K562 (cell line): ENCODE results near the gene PTPMT1. TPM values are rescaled to one million over a fixed set of nuclear protein-coding genes. Genes with fewer than 3 reads are reported as not detected.

Experiments
- CAMTA2 ChIP-seq: fragments of 250-450 bp; sonication (Bioruptor Pico); conservative IDR thresholded peaks from 2 replicates; pipeline ENCODE4 v1.5.1; 2022
- HDAC8 ChIP-seq: fragments of 450-650 bp; IDR thresholded peaks from 2 replicates; pipeline ENCODE4 v1.6.1; 2016; ENCODE audit warnings: mild to moderate bottlenecking, missing genetic modification characterization, moderate library complexity, missing compliant biosample characterization
- NR2C1 ChIP-seq, 2 experiments: fragments of 450-650 bp; IDR thresholded peaks; 2 replicates each; pipeline ENCODE4 v1.6.1; 2017; ENCODE audit warnings: mild to moderate bottlenecking in 2 of 2, antibody characterized with exemption in 1 of 2, inconsistent platforms in 1 of 2, missing compliant biosample characterization in 1 of 2, missing genetic modification characterization in 1 of 2
- SIX5 ChIP-seq, 2 experiments: IDR thresholded peaks; 2 replicates each; pipeline ENCODE4 v1.6.1; 2011; ENCODE audit warnings: low read length in 2 of 2, borderline replicate concordance in 1 of 2, low read depth in 1 of 2, mild to moderate bottlenecking in 1 of 2, moderate library complexity in 1 of 2; ENCODE audit not compliant: insufficient read depth in 1 of 2
- SRSF7 ChIP-seq: fragments of 200-400 bp; formaldehyde crosslinking; optimal IDR thresholded peaks from 2 replicates; pipeline ENCODE3; 2017; ENCODE audit warnings: mild to moderate bottlenecking, low read depth, low read length
- TCFL5 ChIP-seq: fragments of 250-450 bp; sonication (Bioruptor Pico); conservative IDR thresholded peaks from 2 replicates; pipeline ENCODE4 v1.6.1; 2021; ENCODE audit warnings: mild to moderate bottlenecking, moderate library complexity, matching md5 sums
- THAP7 ChIP-seq: fragments of 250-450 bp; sonication (Bioruptor Pico); IDR thresholded peaks from 2 replicates; pipeline ENCODE4 v1.5.0; 2021
- ZC3H11A ChIP-seq: IDR thresholded peaks from 2 replicates; pipeline ENCODE4 v1.6.1; 2012; ENCODE audit warnings: low read depth, low read length, improper control_type of control experiment
- ZNF224 ChIP-seq: sonication (generic); formaldehyde crosslinking; IDR thresholded peaks from 2 replicates; pipeline ENCODE4 v1.8.0; 2022; ENCODE audit warnings: mild to moderate bottlenecking, missing genetic modification reagents
- ZNF282 ChIP-seq: sonication (generic); formaldehyde crosslinking; IDR thresholded peaks from 2 replicates; pipeline ENCODE4 v1.8.1; 2023; ENCODE audit warnings: missing genetic modification reagents
- ZNF780A ChIP-seq: fragments of 250-450 bp; sonication (Bioruptor Pico); IDR thresholded peaks from 2 replicates; pipeline ENCODE4 v1.5.0; 2021; ENCODE audit warnings: mild to moderate bottlenecking
- polyA plus RNA-seq, 8 experiments: library from polyadenylated mRNA; depleted of rRNA in 4 of 8; stranded (reverse) in 5 of 8; unstranded in 3 of 8; fragments of >200 nt; fragmentation: Nextera tagmentation in 2 of 8; fragmentation: Illumina TruSeq in 1 of 8; extraction: Ambion mirVana in 2 of 8; extraction: Trizol in 1 of 8; gene quantifications; 2 replicates each; pipeline versions ENCODE4 v1.2.1 to v1.2.3, GENCODE V29; 2011 to 2014; ENCODE audit warnings: inconsistent platforms in 1 of 8, missing spikeins in 1 of 8
- total RNA-seq, 7 experiments: library from RNA; depleted of rRNA in 6 of 7; stranded (reverse); fragments of >200 nt in 6 of 7; fragmentation: Illumina TruSeq in 2 of 7; extraction: Trizol in 2 of 7; gene quantifications; 2 replicates each; pipeline versions ENCODE4 v1.2.1 to v1.2.3, GENCODE V29; 2011 to 2021; ENCODE audit warnings: low replicate concordance in 1 of 7
- TF ChIP-seq, protein P1 (sequence below): fragments of 250-450 bp; sonication (Bioruptor Pico); IDR thresholded peaks from 2 replicates; pipeline ENCODE4 v1.4.0; 2020
- TF ChIP-seq, protein P2 (sequence below): fragments of 450-650 bp; conservative IDR thresholded peaks from 2 replicates; pipeline ENCODE4 v1.6.1; 2016; ENCODE audit warnings: missing genetic modification characterization, low read depth, mild to moderate bottlenecking, missing compliant biosample characterization, moderate library complexity
- TF ChIP-seq, protein P3 (sequence below): sonication (generic); IDR thresholded peaks from 2 replicates; pipeline ENCODE4 v1.6.1; 2016

PTPMT1 gene
- total and polyA plus RNA-seq, 9 of the 15 experiments (the other 6 are each of a cell fraction or from before 2014, with no cell fraction given), result 10.4 to 140 (median 67.2) TPM

DNA sequence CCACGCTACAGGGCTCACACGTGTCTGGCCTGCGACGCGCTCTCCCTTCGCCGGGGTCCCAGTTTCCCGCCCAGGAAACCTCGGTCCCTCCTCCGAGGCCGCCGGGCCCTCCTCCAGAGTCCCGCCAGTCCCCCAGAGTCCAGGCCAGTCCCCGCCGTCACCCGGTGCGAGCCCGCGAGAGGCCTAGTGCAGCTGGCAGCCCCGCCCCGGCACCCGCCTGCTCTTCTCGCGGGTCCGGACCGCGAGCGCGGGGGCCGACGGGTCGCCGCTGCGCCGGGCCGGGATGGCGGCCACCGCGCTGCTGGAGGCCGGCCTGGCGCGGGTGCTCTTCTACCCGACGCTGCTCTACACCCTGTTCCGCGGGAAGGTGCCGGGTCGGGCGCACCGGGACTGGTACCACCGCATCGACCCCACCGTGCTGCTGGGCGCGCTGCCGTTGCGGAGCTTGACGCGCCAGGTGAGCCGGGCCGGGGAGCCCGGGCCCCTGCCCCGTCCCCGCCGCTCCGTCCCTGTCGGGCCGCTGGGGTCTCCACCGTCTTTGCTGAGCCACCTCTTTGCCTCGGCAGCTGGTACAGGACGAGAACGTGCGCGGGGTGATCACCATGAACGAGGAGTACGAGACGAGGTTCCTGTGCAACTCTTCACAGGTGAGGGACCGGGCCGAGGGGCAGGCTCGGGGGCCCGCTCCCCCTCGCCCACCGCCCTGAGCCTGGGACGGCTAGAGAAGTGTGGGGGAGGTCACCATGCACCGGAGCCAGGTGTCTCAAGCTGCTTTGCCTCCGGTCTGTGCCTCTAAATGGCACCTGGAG lies at the start of gene PTPMT1 (continued):
- TF ChIP-seq, protein P1, sequence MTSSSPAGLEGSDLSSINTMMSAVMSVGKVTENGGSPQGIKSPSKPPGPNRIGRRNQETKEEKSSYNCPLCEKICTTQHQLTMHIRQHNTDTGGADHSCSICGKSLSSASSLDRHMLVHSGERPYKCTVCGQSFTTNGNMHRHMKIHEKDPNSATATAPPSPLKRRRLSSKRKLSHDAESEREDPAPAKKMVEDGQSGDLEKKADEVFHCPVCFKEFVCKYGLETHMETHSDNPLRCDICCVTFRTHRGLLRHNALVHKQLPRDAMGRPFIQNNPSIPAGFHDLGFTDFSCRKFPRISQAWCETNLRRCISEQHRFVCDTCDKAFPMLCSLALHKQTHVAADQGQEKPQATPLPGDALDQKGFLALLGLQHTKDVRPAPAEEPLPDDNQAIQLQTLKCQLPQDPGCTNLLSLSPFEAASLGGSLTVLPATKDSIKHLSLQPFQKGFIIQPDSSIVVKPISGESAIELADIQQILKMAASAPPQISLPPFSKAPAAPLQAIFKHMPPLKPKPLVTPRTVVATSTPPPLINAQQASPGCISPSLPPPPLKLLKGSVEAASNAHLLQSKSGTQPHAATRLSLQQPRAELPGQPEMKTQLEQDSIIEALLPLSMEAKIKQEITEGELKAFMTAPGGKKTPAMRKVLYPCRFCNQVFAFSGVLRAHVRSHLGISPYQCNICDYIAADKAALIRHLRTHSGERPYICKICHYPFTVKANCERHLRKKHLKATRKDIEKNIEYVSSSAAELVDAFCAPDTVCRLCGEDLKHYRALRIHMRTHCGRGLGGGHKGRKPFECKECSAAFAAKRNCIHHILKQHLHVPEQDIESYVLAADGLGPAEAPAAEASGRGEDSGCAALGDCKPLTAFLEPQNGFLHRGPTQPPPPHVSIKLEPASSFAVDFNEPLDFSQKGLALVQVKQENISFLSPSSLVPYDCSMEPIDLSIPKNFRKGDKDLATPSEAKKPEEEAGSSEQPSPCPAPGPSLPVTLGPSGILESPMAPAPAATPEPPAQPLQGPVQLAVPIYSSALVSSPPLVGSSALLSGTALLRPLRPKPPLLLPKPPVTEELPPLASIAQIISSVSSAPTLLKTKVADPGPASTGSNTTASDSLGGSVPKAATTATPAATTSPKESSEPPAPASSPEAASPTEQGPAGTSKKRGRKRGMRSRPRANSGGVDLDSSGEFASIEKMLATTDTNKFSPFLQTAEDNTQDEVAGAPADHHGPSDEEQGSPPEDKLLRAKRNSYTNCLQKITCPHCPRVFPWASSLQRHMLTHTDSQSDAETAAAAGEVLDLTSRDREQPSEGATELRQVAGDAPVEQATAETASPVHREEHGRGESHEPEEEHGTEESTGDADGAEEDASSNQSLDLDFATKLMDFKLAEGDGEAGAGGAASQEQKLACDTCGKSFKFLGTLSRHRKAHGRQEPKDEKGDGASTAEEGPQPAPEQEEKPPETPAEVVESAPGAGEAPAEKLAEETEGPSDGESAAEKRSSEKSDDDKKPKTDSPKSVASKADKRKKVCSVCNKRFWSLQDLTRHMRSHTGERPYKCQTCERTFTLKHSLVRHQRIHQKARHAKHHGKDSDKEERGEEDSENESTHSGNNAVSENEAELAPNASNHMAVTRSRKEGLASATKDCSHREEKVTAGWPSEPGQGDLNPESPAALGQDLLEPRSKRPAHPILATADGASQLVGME (CRISPR knock-in tag), result 0 out of 2 replicates have a peak, but pooled peaks have one; percentile 57
- TF ChIP-seq ZNF224 (CRISPR knock-in tag) (no peak), ZNF282 (no peak), SRSF7 (no peak), NR2C1 (IDR thresholded peaks at IDR 0.05) (no peak), NR2C1 (tag; IDR thresholded peaks at IDR 0.05) (no peak), SIX5 (IDR thresholded peaks at IDR 0.05; ENCODE audit: borderline replicate concordance in 1 of 2, insufficient read depth in 1 of 2, low read depth in 1 of 2, low read length in 2 of 2) (no peak), ZC3H11A (no peak), THAP7 (CRISPR knock-in tag) (no peak), CAMTA2 (CRISPR knock-in tag) (0 out of 2 replicates have a peak, but pooled peaks have one; percentile 43), ZNF780A (CRISPR knock-in tag) (no peak), HDAC8 (tag) (no peak; the same call in 1 of the 2 replicates), TCFL5 (CRISPR knock-in tag) (no peak)
- TF ChIP-seq, protein P2, sequence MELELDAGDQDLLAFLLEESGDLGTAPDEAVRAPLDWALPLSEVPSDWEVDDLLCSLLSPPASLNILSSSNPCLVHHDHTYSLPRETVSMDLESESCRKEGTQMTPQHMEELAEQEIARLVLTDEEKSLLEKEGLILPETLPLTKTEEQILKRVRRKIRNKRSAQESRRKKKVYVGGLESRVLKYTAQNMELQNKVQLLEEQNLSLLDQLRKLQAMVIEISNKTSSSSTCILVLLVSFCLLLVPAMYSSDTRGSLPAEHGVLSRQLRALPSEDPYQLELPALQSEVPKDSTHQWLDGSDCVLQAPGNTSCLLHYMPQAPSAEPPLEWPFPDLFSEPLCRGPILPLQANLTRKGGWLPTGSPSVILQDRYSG (tag), result no peak
- TF ChIP-seq, protein P3, sequence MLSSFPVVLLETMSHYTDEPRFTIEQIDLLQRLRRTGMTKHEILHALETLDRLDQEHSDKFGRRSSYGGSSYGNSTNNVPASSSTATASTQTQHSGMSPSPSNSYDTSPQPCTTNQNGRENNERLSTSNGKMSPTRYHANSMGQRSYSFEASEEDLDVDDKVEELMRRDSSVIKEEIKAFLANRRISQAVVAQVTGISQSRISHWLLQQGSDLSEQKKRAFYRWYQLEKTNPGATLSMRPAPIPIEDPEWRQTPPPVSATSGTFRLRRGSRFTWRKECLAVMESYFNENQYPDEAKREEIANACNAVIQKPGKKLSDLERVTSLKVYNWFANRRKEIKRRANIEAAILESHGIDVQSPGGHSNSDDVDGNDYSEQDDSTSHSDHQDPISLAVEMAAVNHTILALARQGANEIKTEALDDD, result no peak
